ENCODE data around the gene FMO3. TPM values are rescaled to one million over a fixed set of nuclear protein-coding genes. Genes with fewer than 3 reads are reported as not detected.

Gene FMO3
- total RNA-seq = not detected

GRCh38 chr1:171090604-171091003, at the start of gene FMO3:
FMO3 (plus strand) TSS chr1:171090905; CDS start chr1:171092659, 1,754 bp downstream.
- ATAC-seq (no peak), DNase-seq (no peak)
- no peaks in the 10 kb centered on the region for H3K4me1 Mint-ChIP-seq (ENCODE audit: low read depth)
- ChIA-PET CTCF (interaction anchor here (1.2 kb wide), 1 partner anchor 9 kb away, joined by 3 read pairs; no protein-coding TSS in a partner anchor), POLR2A (no interaction called here)
- H3K9me3 Mint-ChIP-seq (ENCODE audit: insufficient read depth) = no peaks in the 10 kb centered on the region
- no peaks in the 10 kb centered on the region for H3K36me3 Mint-ChIP-seq (ENCODE audit: low read depth)
- H3K27me3 Mint-ChIP-seq (ENCODE audit: low read depth) = no peaks in the 10 kb centered on the region
- H3K4me3 Mint-ChIP-seq = no peak within 1 kb of the TSS
- H3K27ac Mint-ChIP-seq = no peak within 1 kb of the TSS

- no peaks in the 10 kb centered on the region for H3K4me1 Mint-ChIP-seq (ENCODE audit: low read depth)
- no peaks in the 10 kb centered on the region for H3K27me3 Mint-ChIP-seq (ENCODE audit: low read depth)
- no peaks in the 10 kb centered on the region for H3K36me3 Mint-ChIP-seq (ENCODE audit: low read depth)
- H3K9me3 Mint-ChIP-seq (ENCODE audit: insufficient read depth) = peaks cover 6% of the 10 kb centered on the region
- H3K4me3 Mint-ChIP-seq = no peak overlapping the region
- ATAC-seq = no peak
- DNase-seq = no peak
- ChIA-PET POLR2A (no interaction called here), CTCF (no interaction called here)
- no peak overlapping the region for H3K27ac Mint-ChIP-seq
Observed at GRCh38 chr1:171048014-171048413, 42.7 kb upstream of the FMO3 start.

DNA sequence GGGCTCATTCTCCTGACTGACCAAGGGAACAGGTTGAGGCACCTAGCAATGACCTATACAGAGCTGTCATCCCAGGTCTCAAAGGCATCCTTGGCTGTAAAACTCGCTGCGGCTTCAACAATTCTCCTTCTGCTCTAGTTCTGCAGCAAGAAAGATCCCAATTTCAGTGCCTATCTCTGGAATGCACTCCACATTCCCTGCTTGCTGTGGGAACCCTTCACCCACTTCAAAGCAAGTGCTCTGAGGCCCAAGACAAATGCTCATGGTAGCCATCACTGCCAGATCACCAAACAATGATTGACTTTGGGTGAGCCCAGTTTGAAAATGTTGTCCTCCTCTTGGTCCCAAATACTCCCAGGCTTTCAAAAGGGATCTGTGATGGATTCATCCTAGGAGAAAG, 37.7 kb upstream of the FMO3 start:
- Mint-ChIP-seq H3K27ac (no peak overlapping the region), H3K9me3 (ENCODE audit: insufficient read depth) (peaks cover 3% of the 10 kb centered on the region), H3K4me1 (ENCODE audit: low read depth) (no peaks in the 10 kb centered on the region), H3K27me3 (ENCODE audit: low read depth) (no peaks in the 10 kb centered on the region), H3K4me3 (no peak overlapping the region), H3K36me3 (ENCODE audit: low read depth) (no peaks in the 10 kb centered on the region)
- CTCF ChIA-PET = no interaction called here
- DNase-seq = no peak
- POLR2A ChIA-PET = no interaction called here
- no peak for ATAC-seq

- H3K27me3 Mint-ChIP-seq (ENCODE audit: low read depth) = no peaks in the 10 kb centered on the region
- DNase-seq (no peak), ATAC-seq (no peak)
- H3K4me1 Mint-ChIP-seq (ENCODE audit: low read depth) = no peaks in the 10 kb centered on the region
- no peak overlapping the region for H3K4me3 Mint-ChIP-seq
- CTCF ChIA-PET = no interaction called here
- POLR2A ChIA-PET = no interaction called here
- H3K36me3 Mint-ChIP-seq (ENCODE audit: low read depth) = no peaks in the 10 kb centered on the region
- H3K9me3 Mint-ChIP-seq (ENCODE audit: insufficient read depth) = peaks cover 3% of the 10 kb centered on the region
- no peak overlapping the region for H3K27ac Mint-ChIP-seq
Observed at GRCh38 chr1:171055966-171056643, 34.6 kb upstream of the FMO3 start.

GRCh38 chr1:171061425-171062143, 29.1 kb upstream of the FMO3 start:
- H3K27ac Mint-ChIP-seq = no peak overlapping the region
- H3K4me1 Mint-ChIP-seq (ENCODE audit: low read depth) = no peaks in the 10 kb centered on the region
- H3K9me3 Mint-ChIP-seq (ENCODE audit: insufficient read depth) = no peaks in the 10 kb centered on the region
- no peaks in the 10 kb centered on the region for H3K27me3 Mint-ChIP-seq (ENCODE audit: low read depth)
- CTCF ChIA-PET = no interaction called here
- no peak overlapping the region for H3K4me3 Mint-ChIP-seq
- no peaks in the 10 kb centered on the region for H3K36me3 Mint-ChIP-seq (ENCODE audit: low read depth)
- POLR2A ChIA-PET = no interaction called here
- DNase-seq = no peak
- no peak for ATAC-seq

GRCh38 chr1:171062902-171063301, 27.8 kb upstream of the FMO3 start:
- Mint-ChIP-seq H3K4me3 (no peak overlapping the region), H3K36me3 (ENCODE audit: low read depth) (no peaks in the 10 kb centered on the region), H3K27ac (no peak overlapping the region), H3K27me3 (ENCODE audit: low read depth) (no peaks in the 10 kb centered on the region), H3K4me1 (ENCODE audit: low read depth) (no peaks in the 10 kb centered on the region), H3K9me3 (ENCODE audit: insufficient read depth) (no peaks in the 10 kb centered on the region)
- CTCF ChIA-PET = no interaction called here
- POLR2A ChIA-PET = no interaction called here
- DNase-seq (no peak), ATAC-seq (no peak)

DNA sequence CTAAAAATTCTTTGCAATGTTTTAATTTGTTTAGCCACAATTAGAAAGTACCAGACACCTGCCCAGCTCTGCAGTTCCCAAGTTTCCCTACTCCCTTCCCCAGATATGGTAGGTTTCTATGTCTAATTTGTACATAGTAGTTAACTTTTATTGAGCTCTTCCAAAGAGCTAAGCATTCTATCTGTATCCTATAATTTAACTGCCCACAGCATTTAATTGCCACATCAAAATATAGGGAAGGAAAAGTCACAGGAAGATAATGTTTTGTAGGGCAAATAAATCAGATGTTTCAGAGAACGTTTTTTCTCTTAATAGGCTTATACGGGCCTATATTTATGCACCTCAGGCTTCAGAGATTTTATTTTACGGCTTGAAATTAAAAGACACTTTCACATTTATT, 15.7 kb upstream of the FMO3 start:
- ATAC-seq (no peak), DNase-seq (no peak)
- no peaks in the 10 kb centered on the region for H3K36me3 Mint-ChIP-seq (ENCODE audit: low read depth)
- no peaks in the 10 kb centered on the region for H3K27me3 Mint-ChIP-seq (ENCODE audit: low read depth)
- CTCF ChIA-PET = no interaction called here
- no peaks in the 10 kb centered on the region for H3K4me1 Mint-ChIP-seq (ENCODE audit: low read depth)
- no peak overlapping the region for H3K4me3 Mint-ChIP-seq
- no peaks in the 10 kb centered on the region for H3K9me3 Mint-ChIP-seq (ENCODE audit: insufficient read depth)
- POLR2A ChIA-PET = no interaction called here
- H3K27ac Mint-ChIP-seq = no peak overlapping the region

DNA sequence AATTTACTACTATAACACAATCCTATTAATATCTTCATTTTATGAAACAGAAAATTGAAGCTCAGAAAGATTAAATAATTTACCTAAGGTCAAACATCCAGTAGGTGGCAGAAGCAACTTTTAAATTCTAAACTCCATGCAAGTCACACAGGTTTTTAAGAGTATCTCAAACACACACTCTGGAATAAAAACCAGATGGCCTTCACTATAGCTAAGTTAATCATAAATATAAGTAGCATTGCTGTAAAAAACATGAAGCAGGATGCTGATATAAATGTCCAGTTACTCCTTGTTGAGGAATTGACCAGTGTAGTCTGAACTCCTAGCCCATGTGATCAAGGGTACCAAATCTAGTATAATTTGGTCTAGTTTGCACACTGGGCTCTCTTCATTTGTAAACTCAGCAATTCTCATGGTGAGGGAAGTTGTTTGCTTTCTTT, 9.4 kb upstream of the FMO3 start:
- CTCF ChIA-PET = interaction anchor here (1.0 to 2.7 kb wide), 2 partner anchors 9 to 232 kb away, joined by 3 to 21 read pairs; partner anchors contain the start of genes FMO3 and FMO4
- Mint-ChIP-seq H3K27ac (no peak overlapping the region), H3K9me3 (ENCODE audit: insufficient read depth) (no peaks in the 10 kb centered on the region), H3K4me3 (no peak overlapping the region), H3K36me3 (ENCODE audit: low read depth) (no peaks in the 10 kb centered on the region), H3K4me1 (ENCODE audit: low read depth) (no peaks in the 10 kb centered on the region), H3K27me3 (ENCODE audit: low read depth) (no peaks in the 10 kb centered on the region)
- DNase-seq = no peak
- no peak for ATAC-seq
- POLR2A ChIA-PET = interaction anchor here (0.7 kb wide), 1 partner anchor 232 kb away, joined by 3 read pairs; no protein-coding TSS in a partner anchor

- CTCF ChIA-PET = interaction anchor here (1.0 to 2.7 kb wide), 2 partner anchors 9 to 232 kb away, joined by 3 to 21 read pairs; partner anchors contain the start of genes FMO3 and FMO4
Observed at GRCh38 chr1:171081763-171082201, 8.9 kb upstream of the FMO3 start.

GRCh38 chr1:171082606-171083005, 8.1 kb upstream of the FMO3 start:
- Mint-ChIP-seq H3K36me3 (ENCODE audit: low read depth) (no peaks in the 10 kb centered on the region), H3K27ac (no peak overlapping the region), H3K9me3 (ENCODE audit: insufficient read depth) (no peaks in the 10 kb centered on the region), H3K4me3 (no peak overlapping the region), H3K4me1 (ENCODE audit: low read depth) (no peaks in the 10 kb centered on the region), H3K27me3 (ENCODE audit: low read depth) (no peaks in the 10 kb centered on the region)
- ATAC-seq (no peak), DNase-seq (no peak)
- ChIA-PET CTCF (no interaction called here), POLR2A (no interaction called here)

More at GRCh38 chr1:171081763-171082201, 8.9 kb upstream of the FMO3 start:
- no peak overlapping the region for H3K27ac Mint-ChIP-seq
- H3K4me3 Mint-ChIP-seq = no peak overlapping the region
- DNase-seq (no peak), ATAC-seq (no peak)
- H3K4me1 Mint-ChIP-seq (ENCODE audit: low read depth) = no peaks in the 10 kb centered on the region
- no peaks in the 10 kb centered on the region for H3K27me3 Mint-ChIP-seq (ENCODE audit: low read depth)
- no peaks in the 10 kb centered on the region for H3K9me3 Mint-ChIP-seq (ENCODE audit: insufficient read depth)
- POLR2A ChIA-PET = interaction anchor here (0.7 kb wide), 1 partner anchor 231 kb away, joined by 3 read pairs; no protein-coding TSS in a partner anchor
- H3K36me3 Mint-ChIP-seq (ENCODE audit: low read depth) = no peaks in the 10 kb centered on the region

- Mint-ChIP-seq H3K27me3 (ENCODE audit: low read depth) (no peaks in the 10 kb centered on the region), H3K27ac (no peak overlapping the region), H3K9me3 (ENCODE audit: insufficient read depth) (no peaks in the 10 kb centered on the region), H3K4me3 (no peak overlapping the region), H3K4me1 (ENCODE audit: low read depth) (no peaks in the 10 kb centered on the region), H3K36me3 (ENCODE audit: low read depth) (no peaks in the 10 kb centered on the region)
- CTCF ChIA-PET = no interaction called here
- ATAC-seq (no peak), DNase-seq (no peak)
- POLR2A ChIA-PET = no interaction called here
Observed at GRCh38 chr1:171083222-171083621, 7.5 kb upstream of the FMO3 start.

GRCh38 chr1:171084091-171084490, 6.6 kb upstream of the FMO3 start:
- H3K27me3 Mint-ChIP-seq (ENCODE audit: low read depth) = no peaks in the 10 kb centered on the region
- no peak overlapping the region for H3K4me3 Mint-ChIP-seq
- ATAC-seq (no peak), DNase-seq (no peak)
- no peaks in the 10 kb centered on the region for H3K36me3 Mint-ChIP-seq (ENCODE audit: low read depth)
- H3K4me1 Mint-ChIP-seq (ENCODE audit: low read depth) = no peaks in the 10 kb centered on the region
- H3K27ac Mint-ChIP-seq = no peak overlapping the region
- CTCF ChIA-PET = no interaction called here
- no peaks in the 10 kb centered on the region for H3K9me3 Mint-ChIP-seq (ENCODE audit: insufficient read depth)
- POLR2A ChIA-PET = no interaction called here

All from activated CD8-positive, alpha-beta T cell treated with anti-CD3 and anti-CD28 coated beads, Interleukin-2, amount 10 ng/mL, durations not matched to agents 7 days and 5 days (primary cell).